ENCODE data around the gene SHANK1. TPM values are rescaled to one million over a fixed set of nuclear protein-coding genes. Genes with fewer than 3 reads are reported as not detected.

SHANK1 gene
- total RNA-seq, 3 donors from 2014 or later, result 0.59 to 0.98 TPM; not detected in 1

GRCh38 chr19:50722201-50723013 lies 2.8 kb upstream of the SHANK1 start:
- DNase-seq (ENCODE audit: low spot score in 2 of 2), result no peak
- TF ChIP-seq CTCF (IDR thresholded peaks at IDR 0.05) (no peak), POLR2AphosphoS5 (IDR thresholded peaks at IDR 0.05) (no peak), POLR2A (IDR thresholded peaks at IDR 0.05) (no peak)
- intact Hi-C loops (cut with DNase I; ENCODE audit: low total_unique reads), result no loop called here
- H3K27me3 ChIP-seq, result peaks cover 7 to 9% of the 10 kb centered on the region in 2 donors
- no peaks in the 10 kb centered on the region for H3K36me3 ChIP-seq
- peak overlapping the region; percentile 60 to 89 for H3K27ac ChIP-seq
- H3K4me1 ChIP-seq, result peaks cover 0 to 8% of the 10 kb centered on the region in 2 donors
- H3K9me3 ChIP-seq, result no peaks in the 10 kb centered on the region
- peak overlapping the region; percentile 62 to 85 (median 85) for H3K4me3 ChIP-seq

- no peak for DNase-seq (ENCODE audit: low spot score in 2 of 2)
- no peak overlapping the region for H3K27ac ChIP-seq
- H3K36me3 ChIP-seq, result no peaks in the 10 kb centered on the region
- no peak overlapping the region for H3K4me3 ChIP-seq
- intact Hi-C loops (cut with DNase I; ENCODE audit: low total_unique reads), result no loop called here
- H3K27me3 ChIP-seq, result peaks cover 7 to 15% of the 10 kb centered on the region in 2 donors
- peaks cover 0 to 8% of the 10 kb centered on the region in 2 donors for H3K4me1 ChIP-seq
- H3K9me3 ChIP-seq, result no peaks in the 10 kb centered on the region
- no peak for TF ChIP-seq POLR2A (IDR thresholded peaks at IDR 0.05)
- no peak for TF ChIP-seq CTCF (IDR thresholded peaks at IDR 0.05)
- no peak for TF ChIP-seq POLR2AphosphoS5 (IDR thresholded peaks at IDR 0.05)
These were observed 2.0 kb upstream of the SHANK1 start for GRCh38 chr19:50721441-50722137.

GRCh38 chr19:50720921-50721381 lies 1.3 kb upstream of the SHANK1 start:
- Histone ChIP-seq H3K4me1 (peaks cover 0 to 8% of the 10 kb centered on the region in 2 donors), H3K27me3 (peaks cover 7 to 22% of the 10 kb centered on the region in 2 donors), H3K9me3 (no peaks in the 10 kb centered on the region), H3K27ac (no peak overlapping the region), H3K36me3 (no peaks in the 10 kb centered on the region), H3K4me3 (no peak overlapping the region)
- TF ChIP-seq POLR2A (IDR thresholded peaks at IDR 0.05) (no peak), POLR2AphosphoS5 (IDR thresholded peaks at IDR 0.05) (no peak), CTCF (IDR thresholded peaks at IDR 0.05) (no peak)
- no peak for DNase-seq (ENCODE audit: low spot score in 2 of 2)
- intact Hi-C loops (cut with DNase I; ENCODE audit: low total_unique reads), result no loop called here

- peaks cover 7 to 25% of the 10 kb centered on the region in 2 donors for H3K27me3 ChIP-seq
- no peak overlapping the region for H3K4me3 ChIP-seq
- no peak for DNase-seq (ENCODE audit: low spot score in 2 of 2)
- intact Hi-C loops (cut with DNase I; ENCODE audit: low total_unique reads), result no loop called here
- peaks cover 0 to 8% of the 10 kb centered on the region in 2 donors for H3K4me1 ChIP-seq
- TF ChIP-seq CTCF (IDR thresholded peaks at IDR 0.05) (no peak), POLR2AphosphoS5 (IDR thresholded peaks at IDR 0.05) (no peak), POLR2A (IDR thresholded peaks at IDR 0.05) (no peak)
- H3K36me3 ChIP-seq, result no peaks in the 10 kb centered on the region
- no peaks in the 10 kb centered on the region for H3K9me3 ChIP-seq
- H3K27ac ChIP-seq, result no peak overlapping the region
These were observed 749 bp upstream of the SHANK1 start for GRCh38 chr19:50720181-50720920.
